Central memory CD8-positive, alpha-beta T cell (primary cell): Measurements from ENCODE around the gene ONECUT1.
A peak's percentile ranks its signal among the peaks of the same experiment; 100 is the strongest.

ENCODE experiments used
- ATAC-seq: fragments of 150-1000 bp; cut with Tn5 transposase; replicated peaks from 2 replicates; pipeline ENCODE4 v1.10.0; 2022; ENCODE audit warnings: mild to moderate bottlenecking, moderate FRiP score, moderate number of reproducible peaks; ENCODE audit not compliant: poor library complexity, severe bottlenecking; ENCODE audit errors: extremely low read depth
- DNase-seq, 2 donors: peaks; one replicate each; pipeline ENCODE4 v3.0.0; 2021; ENCODE audit warnings: low spot score in 2 of 2
- H3K27ac Mint-ChIP-seq: one replicate; pipeline ENCODE4 v1.8.0; 2022; ENCODE audit warnings: low read depth, mild to moderate bottlenecking, moderate library complexity, mixed read lengths
- H3K27me3 Mint-ChIP-seq: one replicate; pipeline ENCODE4 v1.8.0; 2022; ENCODE audit warnings: mixed read lengths
- H3K36me3 Mint-ChIP-seq: one replicate; pipeline ENCODE4 v1.8.0; 2022; ENCODE audit warnings: mild to moderate bottlenecking, moderate library complexity, mixed read lengths; ENCODE audit not compliant: insufficient read depth
- H3K4me1 Mint-ChIP-seq: one replicate; pipeline ENCODE4 v1.8.0; 2022; ENCODE audit warnings: mixed read lengths
- H3K4me3 Mint-ChIP-seq: one replicate; pipeline ENCODE4 v1.8.0; 2022; ENCODE audit warnings: mild to moderate bottlenecking, moderate library complexity, mixed read lengths
- H3K9me3 Mint-ChIP-seq: one replicate; pipeline ENCODE4 v1.8.0; 2022; ENCODE audit warnings: mixed read lengths

ONECUT1 gene

GRCh38 chr15:52784799-52785671 lies 5.1 kb downstream of the ONECUT1 start:
- H3K4me3 Mint-ChIP-seq = no peak overlapping the region
- ATAC-seq = no peak

GRCh38 chr15:52783929-52784798 lies 6.0 kb downstream of the ONECUT1 start:
- no peak for DNase-seq
- ATAC-seq = no peak
- Mint-ChIP-seq H3K27me3 (peaks cover 100% of the 10 kb centered on the region), H3K36me3 (peaks cover 2% of the 10 kb centered on the region), H3K4me1 (peaks cover 15% of the 10 kb centered on the region), H3K27ac (no peak overlapping the region), H3K9me3 (no peaks in the 10 kb centered on the region), H3K4me3 (peak overlapping the region; percentile 16)

More at GRCh38 chr15:52784799-52785671, 5.1 kb downstream of the ONECUT1 start:
- Mint-ChIP-seq H3K4me1 (peaks cover 23% of the 10 kb centered on the region), H3K27me3 (peaks cover 100% of the 10 kb centered on the region), H3K27ac (no peak overlapping the region), H3K36me3 (peaks cover 6% of the 10 kb centered on the region), H3K9me3 (no peaks in the 10 kb centered on the region)
- DNase-seq = no peak

- no peak for DNase-seq
- ATAC-seq = no peak
- Mint-ChIP-seq H3K36me3 (peaks cover 2% of the 10 kb centered on the region), H3K27ac (no peak overlapping the region), H3K9me3 (no peaks in the 10 kb centered on the region), H3K4me1 (peaks cover 13% of the 10 kb centered on the region), H3K4me3 (no peak overlapping the region), H3K27me3 (peaks cover 100% of the 10 kb centered on the region)
Measured at GRCh38 chr15:52783191-52783829, 6.8 kb downstream of the ONECUT1 start.

- peaks cover 100% of the 10 kb centered on the region for H3K27me3 Mint-ChIP-seq
- peaks cover 2% of the 10 kb centered on the region for H3K36me3 Mint-ChIP-seq
- H3K9me3 Mint-ChIP-seq = no peaks in the 10 kb centered on the region
- H3K27ac Mint-ChIP-seq = no peak overlapping the region
- H3K4me3 Mint-ChIP-seq = no peak overlapping the region
- H3K4me1 Mint-ChIP-seq = peaks cover 13% of the 10 kb centered on the region
- no peak for ATAC-seq
- no peak for DNase-seq
Measured at GRCh38 chr15:52782514-52782913, 7.6 kb downstream of the ONECUT1 start.

GRCh38 chr15:52780172-52780980 lies 9.8 kb downstream of the ONECUT1 start:
- Mint-ChIP-seq H3K27ac (no peak overlapping the region), H3K9me3 (no peaks in the 10 kb centered on the region), H3K36me3 (peaks cover under 1% of the 10 kb centered on the region), H3K4me1 (peaks cover 13% of the 10 kb centered on the region), H3K27me3 (peaks cover 100% of the 10 kb centered on the region), H3K4me3 (no peak overlapping the region)
- peak; percentile 53 to 54 for DNase-seq
- peak; percentile 74 for ATAC-seq

- peaks cover 9% of the 10 kb centered on the region for H3K4me1 Mint-ChIP-seq
- no peak for ATAC-seq
Measured at GRCh38 chr15:52778457-52778856, 11.7 kb downstream of the ONECUT1 start.

GRCh38 chr15:52772766-52773165 lies 17.4 kb downstream of the ONECUT1 start:
- Mint-ChIP-seq H3K9me3 (no peaks in the 10 kb centered on the region), H3K4me3 (no peak overlapping the region), H3K36me3 (peaks cover 1% of the 10 kb centered on the region), H3K27ac (no peak overlapping the region), H3K27me3 (peaks cover 73% of the 10 kb centered on the region), H3K4me1 (no peaks in the 10 kb centered on the region)
- ATAC-seq (no peak), DNase-seq (no peak)

More at GRCh38 chr15:52778457-52778856, 11.7 kb downstream of the ONECUT1 start:
- no peaks in the 10 kb centered on the region for H3K9me3 Mint-ChIP-seq
- DNase-seq = no peak
- H3K4me3 Mint-ChIP-seq = no peak overlapping the region
- H3K27ac Mint-ChIP-seq = no peak overlapping the region
- H3K36me3 Mint-ChIP-seq = peaks cover 1% of the 10 kb centered on the region
- H3K27me3 Mint-ChIP-seq = peaks cover 94% of the 10 kb centered on the region

GRCh38 chr15:52765785-52766184 lies 24.4 kb downstream of the ONECUT1 start:
- Mint-ChIP-seq H3K4me3 (no peak overlapping the region), H3K27ac (no peak overlapping the region), H3K4me1 (no peaks in the 10 kb centered on the region), H3K27me3 (peaks cover 61% of the 10 kb centered on the region), H3K36me3 (no peaks in the 10 kb centered on the region), H3K9me3 (no peaks in the 10 kb centered on the region)
- no peak for DNase-seq
- no peak for ATAC-seq

- H3K4me1 Mint-ChIP-seq = no peaks in the 10 kb centered on the region
- no peak for DNase-seq
Measured at GRCh38 chr15:52764731-52765130, 25.4 kb downstream of the ONECUT1 start.

GRCh38 chr15:52762621-52763020 lies 27.5 kb downstream of the ONECUT1 start:
- H3K36me3 Mint-ChIP-seq = no peaks in the 10 kb centered on the region
- DNase-seq (no peak), ATAC-seq (no peak)
- H3K4me1 Mint-ChIP-seq = no peaks in the 10 kb centered on the region
- no peak overlapping the region for H3K27ac Mint-ChIP-seq
- H3K27me3 Mint-ChIP-seq = peaks cover 62% of the 10 kb centered on the region
- H3K4me3 Mint-ChIP-seq = no peak overlapping the region
- no peaks in the 10 kb centered on the region for H3K9me3 Mint-ChIP-seq

More at GRCh38 chr15:52764731-52765130, 25.4 kb downstream of the ONECUT1 start:
- no peak overlapping the region for H3K4me3 Mint-ChIP-seq
- H3K27me3 Mint-ChIP-seq = peaks cover 67% of the 10 kb centered on the region
- ATAC-seq = no peak
- H3K9me3 Mint-ChIP-seq = no peaks in the 10 kb centered on the region
- no peak overlapping the region for H3K27ac Mint-ChIP-seq
- no peaks in the 10 kb centered on the region for H3K36me3 Mint-ChIP-seq

- Mint-ChIP-seq H3K27ac (no peak overlapping the region), H3K4me3 (no peak overlapping the region), H3K9me3 (no peaks in the 10 kb centered on the region), H3K36me3 (no peaks in the 10 kb centered on the region), H3K4me1 (no peaks in the 10 kb centered on the region), H3K27me3 (peaks cover 51% of the 10 kb centered on the region)
- DNase-seq (no peak), ATAC-seq (no peak)
Measured at GRCh38 chr15:52760562-52760961, 29.6 kb downstream of the ONECUT1 start.

GRCh38 chr15:52759969-52760368 lies 30.2 kb downstream of the ONECUT1 start:
- H3K27me3 Mint-ChIP-seq = peaks cover 57% of the 10 kb centered on the region
- H3K9me3 Mint-ChIP-seq = no peaks in the 10 kb centered on the region
- no peak overlapping the region for H3K27ac Mint-ChIP-seq
- H3K4me1 Mint-ChIP-seq = no peaks in the 10 kb centered on the region
- no peak overlapping the region for H3K4me3 Mint-ChIP-seq
- no peak for DNase-seq
- H3K36me3 Mint-ChIP-seq = no peaks in the 10 kb centered on the region
- no peak for ATAC-seq
